GM12865 (cell line): ENCODE data around the gene GLIS2.

Experiments
- DNase-seq: peaks from one replicate; pipeline ENCODE4 v3.0.0; 2010; ENCODE audit warnings: low read depth
- H3K4me3 ChIP-seq: 2 replicates; pipeline ENCODE4 v1.5.1; 2011; ENCODE audit warnings: mild to moderate bottlenecking, low read depth, low read length, control low read depth
- CTCF ChIP-seq: IDR thresholded peaks from 2 replicates; pipeline ENCODE4 v1.5.1; 2011; ENCODE audit warnings: low read length, control low read depth, low read depth, inconsistent platforms; ENCODE audit not compliant: insufficient read depth; ENCODE audit errors: missing control alignments

The GLIS2 gene

GRCh38 chr16:4362476-4363135 is 46.7 kb downstream of the GLIS2 start:
- no peak for TF ChIP-seq CTCF
- no peak for DNase-seq
- H3K4me3 ChIP-seq, result no peak overlapping the region

GRCh38 chr16:4364196-4365013 is 48.5 kb downstream of the GLIS2 start:
- H3K4me3 ChIP-seq, result no peak overlapping the region
- no peak for TF ChIP-seq CTCF
- no peak for DNase-seq

- peak; percentile 56 for DNase-seq
- TF ChIP-seq CTCF, result no peak
Measured at GRCh38 chr16:4365014-4365406, 49.1 kb downstream of the GLIS2 start.

GRCh38 chr16:4365615-4366014 is 49.7 kb downstream of the GLIS2 start:
- no peak for DNase-seq
- no peak for TF ChIP-seq CTCF
- H3K4me3 ChIP-seq, result no peak overlapping the region

More at GRCh38 chr16:4365014-4365406, 49.1 kb downstream of the GLIS2 start:
- H3K4me3 ChIP-seq, result no peak overlapping the region

GRCh38 chr16:4366016-4366415 is 50.1 kb downstream of the GLIS2 start:
- DNase-seq, result no peak
- TF ChIP-seq CTCF, result no peak

GRCh38 chr16:4367393-4367856 is 51.6 kb downstream of the GLIS2 start:
- no peak overlapping the region for H3K4me3 ChIP-seq
- no peak for DNase-seq
- no peak for TF ChIP-seq CTCF

More at GRCh38 chr16:4366016-4366415, 50.1 kb downstream of the GLIS2 start:
- H3K4me3 ChIP-seq, result no peak overlapping the region
